GM21360 (cell line): ENCODE data around the gene MPP1.

Source experiments
- ATAC-seq: cut with Tn5 transposase; IDR thresholded peaks from one replicate; pipeline ENCODE4 v1.9.1; 2021; ENCODE audit warnings: mild to moderate bottlenecking, moderate library complexity; ENCODE audit not compliant: unreplicated experiment

The MPP1 gene

GRCh38 chrX:154733066-154733425, 72.2 kb downstream of the MPP1 start:
- no peak for ATAC-seq

DNA sequence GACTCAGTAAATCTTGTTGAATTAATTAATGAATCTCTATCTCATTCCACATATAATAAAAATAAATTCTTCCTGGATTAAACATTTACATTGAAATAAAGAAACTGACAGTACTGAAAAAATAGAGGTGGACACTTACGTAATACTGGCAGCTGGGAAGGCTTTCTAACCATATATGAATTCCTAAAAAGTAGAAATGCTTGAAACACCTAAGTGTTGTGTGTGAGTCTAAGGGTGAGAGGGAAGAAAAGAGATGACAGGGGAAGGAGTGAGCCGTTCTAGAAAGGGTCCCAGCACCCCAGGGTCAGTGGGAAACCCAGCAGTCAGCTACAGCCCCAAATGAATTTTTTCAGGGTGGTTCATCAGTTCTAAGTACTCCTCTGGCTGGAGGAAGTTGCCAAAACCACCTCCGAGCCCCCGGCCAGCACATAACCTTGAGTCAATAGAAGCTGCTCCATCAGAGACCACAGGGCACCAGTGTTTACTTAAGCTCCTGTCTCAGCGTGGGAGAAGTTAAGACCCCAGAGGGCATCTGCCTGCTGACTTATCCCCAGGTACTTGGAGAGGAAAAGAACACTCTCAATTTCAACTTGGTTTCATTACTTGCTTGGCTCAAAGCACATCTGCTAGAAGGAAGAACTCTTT, 72.7 kb downstream of the MPP1 start:
- no peak for ATAC-seq

- ATAC-seq: no peak
These were observed 73.4 kb downstream of the MPP1 start for GRCh38 chrX:154731881-154732280.

- no peak for ATAC-seq
These were observed 74.1 kb downstream of the MPP1 start for GRCh38 chrX:154731184-154731583.

DNA sequence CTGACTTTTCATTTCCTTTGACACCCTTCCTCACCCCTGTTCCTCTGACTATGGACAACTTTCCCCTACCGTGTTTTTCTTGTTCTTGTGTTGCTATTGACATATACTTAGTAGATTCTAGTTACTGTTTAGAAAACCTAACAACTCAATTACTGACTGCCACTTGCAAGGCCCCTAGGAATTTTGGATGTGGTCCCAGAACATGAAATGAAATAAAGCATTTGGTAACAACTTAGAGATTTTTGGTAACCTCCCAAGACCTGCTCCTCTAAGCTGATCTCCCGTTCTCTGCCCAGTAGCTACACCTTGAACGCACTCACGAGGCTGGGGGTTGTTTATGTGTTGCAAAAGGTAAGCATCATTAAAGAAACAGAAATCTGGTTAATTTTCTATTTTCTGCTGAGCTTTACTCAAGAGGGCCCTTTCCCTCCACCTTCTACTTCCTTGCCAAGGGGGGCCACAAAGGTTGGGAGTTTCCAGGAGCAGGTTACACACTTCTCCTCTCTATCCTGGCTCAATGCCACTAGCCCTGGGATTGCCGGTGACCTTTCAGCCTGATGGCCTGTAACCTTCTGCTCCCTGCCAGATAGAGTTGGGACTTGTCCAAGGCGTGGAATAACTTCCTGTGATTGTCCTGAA, 74.9 kb downstream of the MPP1 start:
- no peak for ATAC-seq

GRCh38 chrX:154729439-154729838, 75.8 kb downstream of the MPP1 start:
- ATAC-seq: no peak
